SH-SY5Y (cell line): Measurements from ENCODE around the gene ATP10B.

ENCODE experiments used
- GATA2 ChIP-seq: IDR thresholded peaks from 2 replicates; pipeline ENCODE4 v1.6.1; 2011; ENCODE audit warnings: mild to moderate bottlenecking, low read depth, low read length
- GATA3 ChIP-seq: IDR thresholded peaks from 2 replicates; pipeline ENCODE4 v1.6.1; 2011; ENCODE audit warnings: low read depth, mild to moderate bottlenecking, low read length, moderate library complexity

GRCh38 chr5:160550075-160550474, 301.9 kb downstream of the ATP10B start:
- TF ChIP-seq GATA2 (no peak), GATA3 (no peak)
